WTC11 (cell line): ENCODE results near the gene UPP1. TPM values are rescaled to one million over a fixed set of nuclear protein-coding genes. Genes with fewer than 3 reads are reported as not detected.

Experiments used
- ATAC-seq: fragments of 200-7000 bp; cut with Tn5 transposase; 2 replicates; pipeline ENCODE4 v1.10.0; 2021; ENCODE audit warnings: mild to moderate bottlenecking, moderate library complexity
- CTCF ChIA-PET: fragments of 300-600 bp; sonication (Branson Sonifier 250); formaldehyde crosslinking; loops from one replicate; lab custom pipeline; 2021; ENCODE audit warnings: antibody characterized with exemption; lab: Charles Lee
- POLR2A ChIA-PET: fragments of 350-600 bp; sonication (Branson Sonifier 250); formaldehyde crosslinking; loops from one replicate; lab custom pipeline; 2021; ENCODE audit warnings: antibody characterized with exemption; lab: Charles Lee
- DNase-seq: peaks from one replicate; pipeline ENCODE4 v3.0.0; 2021; ENCODE audit warnings: low spot score
- H3K27ac Mint-ChIP-seq: 2 replicates; pipeline ENCODE4 v1.8.0; 2021; ENCODE audit warnings: mixed read lengths
- H3K27me3 Mint-ChIP-seq: 2 replicates; pipeline ENCODE4 v1.8.0; 2021; ENCODE audit warnings: low read depth, mild to moderate bottlenecking, moderate library complexity, mixed read lengths
- H3K36me3 Mint-ChIP-seq: 2 replicates; pipeline ENCODE4 v1.8.0; 2021; ENCODE audit warnings: mixed read lengths
- H3K4me1 Mint-ChIP-seq: 2 replicates; pipeline ENCODE4 v1.8.0; 2022; ENCODE audit warnings: mixed read lengths
- H3K4me3 Mint-ChIP-seq: 2 replicates; pipeline ENCODE4 v1.8.0; 2021; ENCODE audit warnings: mild to moderate bottlenecking, moderate library complexity, mixed read lengths
- H3K9me3 Mint-ChIP-seq: 2 replicates; pipeline ENCODE4 v1.8.0; 2021; ENCODE audit warnings: mixed read lengths
- AR ChIP-seq: fragments of 250-450 bp; sonication (Bioruptor Pico); IDR thresholded peaks from 2 replicates; pipeline ENCODE4 v1.9.0; 2021; ENCODE audit warnings: mild to moderate bottlenecking
- ARID4B ChIP-seq: sonication (generic); formaldehyde crosslinking; IDR thresholded peaks from 2 replicates; pipeline ENCODE4 v1.8.0; 2023; ENCODE audit warnings: missing genetic modification reagents, mild to moderate bottlenecking, borderline replicate concordance
- ATF1 ChIP-seq: sonication (generic); formaldehyde crosslinking; IDR thresholded peaks from 2 replicates; pipeline ENCODE4 v1.8.1; 2023; ENCODE audit warnings: mild to moderate bottlenecking, moderate library complexity, missing genetic modification reagents
- CBFB ChIP-seq: sonication (generic); formaldehyde crosslinking; IDR thresholded peaks from 2 replicates; pipeline ENCODE4 v1.8.1; 2022; ENCODE audit warnings: mild to moderate bottlenecking, low read depth, missing genetic modification reagents
- JUN ChIP-seq: sonication (generic); formaldehyde crosslinking; IDR thresholded peaks from 2 replicates; pipeline ENCODE4 v1.8.0; 2023; ENCODE audit warnings: mild to moderate bottlenecking, missing genetic modification reagents
- KAT7 ChIP-seq: sonication (generic); formaldehyde crosslinking; IDR thresholded peaks from 2 replicates; pipeline ENCODE4 v1.8.1; 2023; ENCODE audit warnings: missing genetic modification reagents, mild to moderate bottlenecking, borderline replicate concordance
- NFE2L1 ChIP-seq: sonication (generic); formaldehyde crosslinking; IDR thresholded peaks from 2 replicates; pipeline ENCODE4 v1.8.1; 2023; ENCODE audit warnings: missing genetic modification reagents
- NR2C2 ChIP-seq: sonication (generic); formaldehyde crosslinking; IDR thresholded peaks from 2 replicates; pipeline ENCODE4 v1.8.0; 2022; ENCODE audit warnings: mild to moderate bottlenecking, missing genetic modification reagents
- TEAD4 ChIP-seq: sonication (generic); formaldehyde crosslinking; IDR thresholded peaks from 2 replicates; pipeline ENCODE4 v1.8.0; 2022; ENCODE audit warnings: mild to moderate bottlenecking, missing genetic modification reagents
- ZNF512 ChIP-seq: sonication (generic); formaldehyde crosslinking; IDR thresholded peaks from 2 replicates; pipeline ENCODE4 v1.8.1; 2022; ENCODE audit warnings: missing genetic modification reagents, borderline replicate concordance
- ZNF532 ChIP-seq: fragments of 250-450 bp; sonication (Bioruptor Pico); IDR thresholded peaks from 2 replicates; pipeline ENCODE4 v1.9.0; 2021; ENCODE audit warnings: mild to moderate bottlenecking, borderline replicate concordance
- total RNA-seq: library from RNA; stranded (reverse); gene quantifications from 3 replicates; pipeline ENCODE4 v1.2.3, GENCODE V29; 2021
- TF ChIP-seq, protein P1 (sequence below): sonication (generic); formaldehyde crosslinking; IDR thresholded peaks from 2 replicates; pipeline ENCODE4 v1.8.0; 2022; ENCODE audit warnings: mild to moderate bottlenecking, missing genetic modification reagents
- TF ChIP-seq, protein P2 (sequence below): sonication (generic); formaldehyde crosslinking; IDR thresholded peaks from 2 replicates; pipeline ENCODE4 v1.8.1; 2023; ENCODE audit warnings: mild to moderate bottlenecking, missing genetic modification reagents, borderline replicate concordance
- TF ChIP-seq, protein P3 (sequence below): fragments of 200-600 bp; IDR thresholded peaks from 2 replicates; pipeline ENCODE4 v1.8.0; 2022; ENCODE audit warnings: antibody characterized with exemption

The UPP1 gene
- total RNA-seq, 1 experiment from 2014 or later: 55.6 TPM

DNA sequence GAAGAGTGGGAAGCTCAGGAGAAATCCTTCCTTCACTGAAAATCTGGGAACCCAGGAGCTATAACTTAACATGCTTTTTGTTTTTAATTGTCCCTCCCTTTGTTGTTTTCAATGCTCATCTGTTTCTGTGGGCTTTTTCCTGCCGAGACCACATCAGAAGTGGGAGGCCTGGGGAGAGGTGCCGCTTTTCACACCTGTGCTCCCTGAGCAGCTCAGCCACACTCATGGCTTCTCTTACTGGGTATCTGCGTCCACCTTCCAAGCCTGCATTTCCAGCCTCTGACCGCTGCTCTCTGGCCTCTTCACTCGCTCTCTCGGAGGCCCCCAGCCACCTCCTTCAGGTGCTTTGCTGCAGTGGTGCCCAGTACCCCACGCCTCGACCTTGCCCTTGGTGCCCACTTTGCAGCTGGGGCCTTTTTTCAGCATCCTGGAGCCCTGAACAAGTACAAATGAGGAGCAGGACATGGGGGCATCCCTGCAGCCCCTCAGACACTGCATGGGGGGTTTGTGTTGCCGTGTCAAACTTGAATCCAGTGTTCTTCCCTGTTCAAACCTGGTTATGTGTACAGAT lies 43.8 kb upstream of the UPP1 start (continued):
- TF ChIP-seq, protein P1, sequence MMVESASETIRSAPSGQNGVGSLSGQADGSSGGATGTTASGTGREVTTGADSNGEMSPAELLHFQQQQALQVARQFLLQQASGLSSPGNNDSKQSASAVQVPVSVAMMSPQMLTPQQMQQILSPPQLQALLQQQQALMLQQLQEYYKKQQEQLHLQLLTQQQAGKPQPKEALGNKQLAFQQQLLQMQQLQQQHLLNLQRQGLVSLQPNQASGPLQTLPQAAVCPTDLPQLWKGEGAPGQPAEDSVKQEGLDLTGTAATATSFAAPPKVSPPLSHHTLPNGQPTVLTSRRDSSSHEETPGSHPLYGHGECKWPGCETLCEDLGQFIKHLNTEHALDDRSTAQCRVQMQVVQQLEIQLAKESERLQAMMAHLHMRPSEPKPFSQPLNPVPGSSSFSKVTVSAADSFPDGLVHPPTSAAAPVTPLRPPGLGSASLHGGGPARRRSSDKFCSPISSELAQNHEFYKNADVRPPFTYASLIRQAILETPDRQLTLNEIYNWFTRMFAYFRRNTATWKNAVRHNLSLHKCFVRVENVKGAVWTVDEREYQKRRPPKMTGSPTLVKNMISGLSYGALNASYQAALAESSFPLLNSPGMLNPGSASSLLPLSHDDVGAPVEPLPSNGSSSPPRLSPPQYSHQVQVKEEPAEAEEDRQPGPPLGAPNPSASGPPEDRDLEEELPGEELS: no peak
- TF ChIP-seq ZNF512 (CRISPR knock-in tag) (no peak), NR2C2 (no peak)

DNA sequence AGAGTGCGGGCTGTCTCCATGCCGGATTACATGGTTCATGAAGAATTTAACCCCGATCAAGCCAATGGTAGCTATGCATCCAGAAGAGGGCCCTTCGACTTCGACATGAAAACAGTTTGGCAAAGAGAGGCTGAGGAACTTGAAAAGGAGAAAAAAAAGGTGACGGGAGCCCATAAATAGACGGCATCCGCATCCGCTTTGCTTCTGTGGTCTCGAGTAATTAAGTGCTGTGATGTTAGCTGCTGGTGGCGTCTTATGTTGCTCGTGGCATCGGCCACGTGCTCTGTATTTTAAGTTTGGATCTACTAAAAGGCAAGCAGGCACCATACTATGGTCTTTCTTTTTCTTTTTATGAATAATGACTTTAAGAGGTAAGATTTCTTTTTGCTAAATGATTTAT lies 42.6 kb upstream of the UPP1 start:
- ATAC-seq (no peak), DNase-seq (no peak)
- peaks cover 28% of the 10 kb centered on the region for H3K4me1 Mint-ChIP-seq
- CTCF ChIA-PET: no interaction called here
- H3K36me3 Mint-ChIP-seq: no peaks in the 10 kb centered on the region
- H3K9me3 Mint-ChIP-seq: no peaks in the 10 kb centered on the region
- H3K27ac Mint-ChIP-seq: no peak overlapping the region
- POLR2A ChIA-PET: no interaction called here
- peaks cover 5% of the 10 kb centered on the region; the same call in 1 of the 2 replicates for H3K27me3 Mint-ChIP-seq
- no peak overlapping the region for H3K4me3 Mint-ChIP-seq
- TF ChIP-seq JUN (CRISPR knock-in tag): no peak
- no peak for TF ChIP-seq ATF1
- no peak for TF ChIP-seq NFE2L1 (CRISPR knock-in tag)
- TF ChIP-seq ZNF532 (CRISPR knock-in tag): no peak
- no peak for TF ChIP-seq KAT7
- no peak for TF ChIP-seq ARID4B (CRISPR knock-in tag)
- TF ChIP-seq, protein P2, sequence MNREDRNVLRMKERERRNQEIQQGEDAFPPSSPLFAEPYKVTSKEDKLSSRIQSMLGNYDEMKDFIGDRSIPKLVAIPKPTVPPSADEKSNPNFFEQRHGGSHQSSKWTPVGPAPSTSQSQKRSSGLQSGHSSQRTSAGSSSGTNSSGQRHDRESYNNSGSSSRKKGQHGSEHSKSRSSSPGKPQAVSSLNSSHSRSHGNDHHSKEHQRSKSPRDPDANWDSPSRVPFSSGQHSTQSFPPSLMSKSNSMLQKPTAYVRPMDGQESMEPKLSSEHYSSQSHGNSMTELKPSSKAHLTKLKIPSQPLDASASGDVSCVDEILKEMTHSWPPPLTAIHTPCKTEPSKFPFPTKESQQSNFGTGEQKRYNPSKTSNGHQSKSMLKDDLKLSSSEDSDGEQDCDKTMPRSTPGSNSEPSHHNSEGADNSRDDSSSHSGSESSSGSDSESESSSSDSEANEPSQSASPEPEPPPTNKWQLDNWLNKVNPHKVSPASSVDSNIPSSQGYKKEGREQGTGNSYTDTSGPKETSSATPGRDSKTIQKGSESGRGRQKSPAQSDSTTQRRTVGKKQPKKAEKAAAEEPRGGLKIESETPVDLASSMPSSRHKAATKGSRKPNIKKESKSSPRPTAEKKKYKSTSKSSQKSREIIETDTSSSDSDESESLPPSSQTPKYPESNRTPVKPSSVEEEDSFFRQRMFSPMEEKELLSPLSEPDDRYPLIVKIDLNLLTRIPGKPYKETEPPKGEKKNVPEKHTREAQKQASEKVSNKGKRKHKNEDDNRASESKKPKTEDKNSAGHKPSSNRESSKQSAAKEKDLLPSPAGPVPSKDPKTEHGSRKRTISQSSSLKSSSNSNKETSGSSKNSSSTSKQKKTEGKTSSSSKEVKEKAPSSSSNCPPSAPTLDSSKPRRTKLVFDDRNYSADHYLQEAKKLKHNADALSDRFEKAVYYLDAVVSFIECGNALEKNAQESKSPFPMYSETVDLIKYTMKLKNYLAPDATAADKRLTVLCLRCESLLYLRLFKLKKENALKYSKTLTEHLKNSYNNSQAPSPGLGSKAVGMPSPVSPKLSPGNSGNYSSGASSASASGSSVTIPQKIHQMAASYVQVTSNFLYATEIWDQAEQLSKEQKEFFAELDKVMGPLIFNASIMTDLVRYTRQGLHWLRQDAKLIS: no peak
- TF ChIP-seq AR: no peak
- TF ChIP-seq, protein P3, sequence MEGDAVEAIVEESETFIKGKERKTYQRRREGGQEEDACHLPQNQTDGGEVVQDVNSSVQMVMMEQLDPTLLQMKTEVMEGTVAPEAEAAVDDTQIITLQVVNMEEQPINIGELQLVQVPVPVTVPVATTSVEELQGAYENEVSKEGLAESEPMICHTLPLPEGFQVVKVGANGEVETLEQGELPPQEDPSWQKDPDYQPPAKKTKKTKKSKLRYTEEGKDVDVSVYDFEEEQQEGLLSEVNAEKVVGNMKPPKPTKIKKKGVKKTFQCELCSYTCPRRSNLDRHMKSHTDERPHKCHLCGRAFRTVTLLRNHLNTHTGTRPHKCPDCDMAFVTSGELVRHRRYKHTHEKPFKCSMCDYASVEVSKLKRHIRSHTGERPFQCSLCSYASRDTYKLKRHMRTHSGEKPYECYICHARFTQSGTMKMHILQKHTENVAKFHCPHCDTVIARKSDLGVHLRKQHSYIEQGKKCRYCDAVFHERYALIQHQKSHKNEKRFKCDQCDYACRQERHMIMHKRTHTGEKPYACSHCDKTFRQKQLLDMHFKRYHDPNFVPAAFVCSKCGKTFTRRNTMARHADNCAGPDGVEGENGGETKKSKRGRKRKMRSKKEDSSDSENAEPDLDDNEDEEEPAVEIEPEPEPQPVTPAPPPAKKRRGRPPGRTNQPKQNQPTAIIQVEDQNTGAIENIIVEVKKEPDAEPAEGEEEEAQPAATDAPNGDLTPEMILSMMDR: no peak
- TF ChIP-seq CBFB (CRISPR knock-in tag): no peak
- TF ChIP-seq TEAD4 (CRISPR knock-in tag): no peak
